Endothelial cell of umbilical vein (primary cell): Measurements from ENCODE around the gene CYBRD1. TPM values are rescaled to one million over a fixed set of nuclear protein-coding genes. Genes with fewer than 3 reads are reported as not detected.

ENCODE experiments used
- BruUV-seq: library from RNA; stranded (reverse); fragments of 400-500 nt; replicated peaks from 2 replicates; lab custom pipeline; 2021; lab: Mats Ljungman, UMichigan
- CTCF ChIA-PET: fragments of 300-600, 350-600 bp; sonication (Branson Sonifier 250); formaldehyde crosslinking; loops from one replicate; lab custom pipeline; 2021; ENCODE audit warnings: antibody characterized with exemption, inconsistent platforms; lab: Charles Lee
- POLR2A ChIA-PET: fragments of 300-600, 350-600 bp; sonication (Branson Sonifier 250); formaldehyde crosslinking; loops from one replicate; lab custom pipeline; 2021; ENCODE audit warnings: antibody characterized with exemption, inconsistent platforms; lab: Charles Lee
- DNase-seq: peaks from one replicate; pipeline ENCODE4 v3.0.0-alpha.2; 2011; ENCODE audit warnings: low read depth, low spot score
- FAIRE-seq: peaks from 2 replicates; lab custom pipeline; 2011; peaks lifted over from hg19 to GRCh38; lab: Jason Lieb, UNC
- H2AFZ ChIP-seq: 2 replicates; pipeline ENCODE4 v1.6.0; 2012; ENCODE audit warnings: low read depth, low read length, control low read depth, inconsistent platforms
- H3K27ac ChIP-seq: 2 replicates; pipeline ENCODE4 v1.5.1; 2011; ENCODE audit warnings: low read depth, mild to moderate bottlenecking, control low read depth, low read length, moderate library complexity; ENCODE audit not compliant: insufficient read depth
- H3K27me3 ChIP-seq, 2 experiments: 2 replicates each; pipeline versions ENCODE4 v1.6.0 to v1.6.1; 2011; ENCODE audit warnings: low read length in 2 of 2, mixed read lengths in 1 of 2; ENCODE audit not compliant: control insufficient read depth in 2 of 2, insufficient read depth in 2 of 2
- H3K36me3 ChIP-seq, 2 experiments: 2 replicates in 1 of 2; 3 replicates in 1 of 2; pipeline ENCODE4 v1.5.1; 2011; ENCODE audit warnings: low read length in 2 of 2, mild to moderate bottlenecking in 1 of 2, moderate library complexity in 1 of 2; ENCODE audit not compliant: control insufficient read depth in 2 of 2, insufficient read depth in 2 of 2; ENCODE audit errors: extremely low read depth in 1 of 2
- H3K4me1 ChIP-seq: 3 replicates; pipeline ENCODE4 v1.5.1; 2011; ENCODE audit warnings: mild to moderate bottlenecking, low read length; ENCODE audit not compliant: control insufficient read depth, insufficient read depth; ENCODE audit errors: extremely low read depth
- H3K4me2 ChIP-seq: 2 replicates; pipeline ENCODE4 v1.6.1; 2011; ENCODE audit warnings: low read length, control low read depth, mixed read lengths; ENCODE audit not compliant: insufficient read depth
- H3K4me3 ChIP-seq, 3 experiments: fragments of 200-600 bp in 1 of 3; sonication (generic), shearing (Covaris generic) in 1 of 3; replicated peaks in 1 of 3; 2 replicates each; pipeline ENCODE4 v1.5.1; 2011 to 2016; ENCODE audit warnings: control low read depth in 3 of 3, low read length in 3 of 3, mild to moderate bottlenecking in 2 of 3, inconsistent platforms in 1 of 3, low read depth in 1 of 3, moderate library complexity in 1 of 3; ENCODE audit not compliant: insufficient read depth in 1 of 3
- H3K79me2 ChIP-seq: 2 replicates; pipeline ENCODE4 v1.6.0; 2012; ENCODE audit warnings: low read length, inconsistent platforms; ENCODE audit not compliant: control insufficient read depth, insufficient read depth
- H3K9ac ChIP-seq: replicated peaks from 2 replicates; pipeline ENCODE3; 2011; ENCODE audit warnings: low read length, control low read depth; ENCODE audit not compliant: insufficient read depth; ENCODE audit errors: extremely low read depth
- H3K9me1 ChIP-seq: replicated peaks from 3 replicates; pipeline ENCODE4 v1.6.0; 2011; ENCODE audit warnings: mild to moderate bottlenecking, low read length; ENCODE audit not compliant: control insufficient read depth, insufficient read depth; ENCODE audit errors: extremely low read depth
- H3K9me3 ChIP-seq: replicated peaks from 2 replicates; pipeline ENCODE4 v1.5.1; 2012; ENCODE audit warnings: low read length, inconsistent platforms; ENCODE audit not compliant: control insufficient read depth, insufficient read depth
- H4K20me1 ChIP-seq: replicated peaks from 2 replicates; pipeline ENCODE3; 2011; ENCODE audit warnings: mild to moderate bottlenecking, low read length; ENCODE audit not compliant: control insufficient read depth, insufficient read depth; ENCODE audit errors: extremely low read depth
- EZH2 ChIP-seq: IDR thresholded peaks from 2 replicates; pipeline ENCODE4 v1.6.1; 2012; ENCODE audit warnings: borderline replicate concordance, low read depth, mild to moderate bottlenecking, moderate library complexity, low read length, inconsistent platforms; ENCODE audit not compliant: severe bottlenecking
- FOS ChIP-seq: IDR thresholded peaks from 2 replicates; pipeline ENCODE4 v1.6.1; 2011; ENCODE audit warnings: mild to moderate bottlenecking, low read length, moderate library complexity, borderline replicate concordance; ENCODE audit not compliant: insufficient read depth
- GATA2 ChIP-seq: IDR thresholded peaks from 2 replicates; pipeline ENCODE4 v1.7.0; 2011; ENCODE audit warnings: low read depth, mild to moderate bottlenecking, moderate library complexity, mixed read lengths, low read length; ENCODE audit not compliant: insufficient read length, insufficient read depth
- JUN ChIP-seq: IDR thresholded peaks from 2 replicates; pipeline ENCODE4 v1.6.1; 2011; ENCODE audit warnings: borderline replicate concordance, low read depth; ENCODE audit not compliant: insufficient read length, insufficient read depth
- MYC ChIP-seq: IDR thresholded peaks from one replicate; pipeline ENCODE4 v1.6.1; 2011; ENCODE audit warnings: mild to moderate bottlenecking, low read depth, low read length
- POLR2A ChIP-seq: IDR thresholded peaks from 2 replicates; pipeline ENCODE4 v1.6.1; 2012; ENCODE audit warnings: low read depth, mild to moderate bottlenecking, control low read depth, low read length
- POLR2AphosphoS5 ChIP-seq: IDR thresholded peaks from 2 replicates; pipeline ENCODE4 v1.6.1; 2012; ENCODE audit warnings: low read depth, mild to moderate bottlenecking, control low read depth, low read length, moderate library complexity; ENCODE audit not compliant: insufficient read depth
- dilution Hi-C: fragments of 300-500 bp; cut with MboI; formaldehyde crosslinking; loops from one replicate; pipeline ENCODE4 v1.15.0; 2019; ENCODE audit warnings: low sequenced_read_pairs; ENCODE audit not compliant: extremely low pct_ligation_motif_present
- intact Hi-C: fragments of 100-400 bp; cut with micrococcal nuclease; formaldehyde crosslinking; loops from one replicate; pipeline ENCODE4 v1.10.0; 2022
- polyA plus RNA-seq, 4 experiments: library from polyadenylated mRNA; depleted of rRNA in 3 of 4; stranded (reverse) in 3 of 4; unstranded in 1 of 4; fragments of >200 nt; gene quantifications; 2 replicates each; pipeline versions ENCODE4 v1.2.1 to v1.2.3, GENCODE V29; 2011 to 2012; ENCODE audit warnings: missing spikeins in 1 of 4
- total RNA-seq: library from RNA; stranded (reverse); gene quantifications from 2 replicates; pipeline ENCODE4 v1.2.3, GENCODE V29; 2021
- TF ChIP-seq, protein P1 (sequence below): IDR thresholded peaks from 2 replicates; pipeline ENCODE4 v1.6.1; 2011; ENCODE audit not compliant: insufficient read depth, insufficient read length
- TF ChIP-seq, protein P2 (sequence below), 2 donors: IDR thresholded peaks; 1 replicate in 1 of 2; 2 replicates in 1 of 2; pipeline ENCODE4 v1.5.1; 2011; ENCODE audit warnings: low read length in 2 of 2, mild to moderate bottlenecking in 2 of 2, moderate library complexity in 2 of 2, control low read depth in 1 of 2, inconsistent platforms in 1 of 2, low read depth in 1 of 2; ENCODE audit not compliant: insufficient read depth in 1 of 2; ENCODE audit errors: extremely low read depth in 1 of 2

CYBRD1 gene
- total and polyA plus RNA-seq, 2 donors (not counting 3 experiments of a cell fraction or from before 2014, with no cell fraction given), result 23.1 to 24.8 TPM

DNA sequence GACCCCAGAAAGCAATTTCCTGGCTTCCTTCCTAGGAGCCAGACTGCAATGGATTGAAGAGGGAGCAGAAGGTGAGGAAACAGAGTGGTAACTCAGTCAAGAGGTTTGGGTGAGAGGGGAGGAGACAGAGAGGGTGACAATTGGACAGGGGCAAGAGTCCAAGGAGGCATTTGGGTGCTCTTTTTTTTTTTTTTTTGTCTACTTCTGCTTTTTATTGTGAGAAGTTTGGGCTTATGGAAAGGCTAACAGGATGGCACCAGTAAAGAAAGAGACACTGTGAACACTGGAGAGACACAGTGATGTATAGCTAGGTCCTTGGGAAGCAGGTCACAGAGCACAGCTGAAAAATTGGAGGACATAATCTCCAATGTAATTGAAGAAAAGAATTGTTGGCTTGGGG lies 25.0 kb downstream of the CYBRD1 start:
- Histone ChIP-seq H4K20me1 (no peaks in the 10 kb centered on the region), H3K4me3 (no peak overlapping the region), H3K27me3 (no peaks in the 10 kb centered on the region), H3K79me2 (no peaks in the 10 kb centered on the region), H3K4me1 (peaks cover 5% of the 10 kb centered on the region), H3K9ac (no peak overlapping the region), H3K27ac (no peak overlapping the region), H3K9me3 (no peaks in the 10 kb centered on the region), H3K36me3 (no peaks in the 10 kb centered on the region), H3K4me2 (no peak overlapping the region), H3K9me1 (no peaks in the 10 kb centered on the region), H2AFZ (no peak overlapping the region)
- dilution Hi-C loops, result no loop called here
- intact Hi-C loops, result no loop called here
- POLR2A ChIA-PET, result no interaction called here
- no TSS peak for BruUV-seq
- TF ChIP-seq, protein P1, sequence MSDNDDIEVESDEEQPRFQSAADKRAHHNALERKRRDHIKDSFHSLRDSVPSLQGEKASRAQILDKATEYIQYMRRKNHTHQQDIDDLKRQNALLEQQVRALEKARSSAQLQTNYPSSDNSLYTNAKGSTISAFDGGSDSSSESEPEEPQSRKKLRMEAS, result no peak
- TF ChIP-seq FOS (no peak), GATA2 (no peak), JUN (no peak)
- TF ChIP-seq, protein P2, sequence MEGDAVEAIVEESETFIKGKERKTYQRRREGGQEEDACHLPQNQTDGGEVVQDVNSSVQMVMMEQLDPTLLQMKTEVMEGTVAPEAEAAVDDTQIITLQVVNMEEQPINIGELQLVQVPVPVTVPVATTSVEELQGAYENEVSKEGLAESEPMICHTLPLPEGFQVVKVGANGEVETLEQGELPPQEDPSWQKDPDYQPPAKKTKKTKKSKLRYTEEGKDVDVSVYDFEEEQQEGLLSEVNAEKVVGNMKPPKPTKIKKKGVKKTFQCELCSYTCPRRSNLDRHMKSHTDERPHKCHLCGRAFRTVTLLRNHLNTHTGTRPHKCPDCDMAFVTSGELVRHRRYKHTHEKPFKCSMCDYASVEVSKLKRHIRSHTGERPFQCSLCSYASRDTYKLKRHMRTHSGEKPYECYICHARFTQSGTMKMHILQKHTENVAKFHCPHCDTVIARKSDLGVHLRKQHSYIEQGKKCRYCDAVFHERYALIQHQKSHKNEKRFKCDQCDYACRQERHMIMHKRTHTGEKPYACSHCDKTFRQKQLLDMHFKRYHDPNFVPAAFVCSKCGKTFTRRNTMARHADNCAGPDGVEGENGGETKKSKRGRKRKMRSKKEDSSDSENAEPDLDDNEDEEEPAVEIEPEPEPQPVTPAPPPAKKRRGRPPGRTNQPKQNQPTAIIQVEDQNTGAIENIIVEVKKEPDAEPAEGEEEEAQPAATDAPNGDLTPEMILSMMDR (IDR thresholded peaks at IDR 0.05; ENCODE audit: extremely low read depth in 1 of 2, insufficient read depth in 1 of 2, low read depth in 1 of 2, low read length in 2 of 2), result no peak
- DNase-seq (no peak), FAIRE-seq (no peak)
- CTCF ChIA-PET, result no interaction called here

DNA sequence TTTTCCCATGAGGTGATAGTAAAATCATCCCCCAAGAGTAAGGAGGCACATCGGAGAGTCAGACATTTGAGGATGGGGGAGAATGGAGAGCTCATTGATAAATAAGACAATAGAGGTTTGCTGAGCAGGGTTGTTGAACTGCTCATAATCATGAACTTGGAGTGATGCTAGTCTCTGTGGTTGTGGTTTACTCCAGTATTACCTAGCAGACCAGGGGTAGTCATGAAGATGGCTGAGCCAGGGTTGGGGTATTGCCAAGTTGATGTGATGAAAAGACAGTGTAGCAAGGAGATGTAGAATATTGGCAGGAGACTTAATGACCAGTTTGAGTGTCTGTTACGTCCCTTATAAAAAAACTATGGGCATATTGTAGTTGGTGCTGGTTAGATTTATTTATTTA lies 25.4 kb downstream of the CYBRD1 start:
- TF ChIP-seq POLR2A, result no peak
- TF ChIP-seq, protein P1, result no peak
- TF ChIP-seq GATA2, result no peak
- no peak for TF ChIP-seq MYC
- TF ChIP-seq FOS, result no peak
- TF ChIP-seq, protein P2 (IDR thresholded peaks at IDR 0.05; ENCODE audit: extremely low read depth in 1 of 2, insufficient read depth in 1 of 2, low read depth in 1 of 2, low read length in 2 of 2), result no peak
- no peak for TF ChIP-seq EZH2
- no peak for TF ChIP-seq POLR2AphosphoS5
- TF ChIP-seq JUN, result no peak

More for the DNA sequence above, 25.4 kb downstream of the CYBRD1 start:
- BruUV-seq, result no TSS peak
- H3K9me1 ChIP-seq, result no peaks in the 10 kb centered on the region
- no peak overlapping the region for H3K4me3 ChIP-seq
- no peaks in the 10 kb centered on the region for H3K79me2 ChIP-seq
- dilution Hi-C loops, result no loop called here
- H3K9me3 ChIP-seq, result no peaks in the 10 kb centered on the region
- no peak overlapping the region for H3K9ac ChIP-seq
- H4K20me1 ChIP-seq, result no peaks in the 10 kb centered on the region
- ChIA-PET CTCF (interaction anchor here (0.6 kb wide), 1 partner anchor 505 kb away, joined by 4 read pairs; no protein-coding TSS in a partner anchor), POLR2A (no interaction called here)
- peaks cover 5% of the 10 kb centered on the region for H3K4me1 ChIP-seq
- H3K27me3 ChIP-seq, result no peaks in the 10 kb centered on the region
- intact Hi-C loops, result no loop called here
- H3K36me3 ChIP-seq, result no peaks in the 10 kb centered on the region
- no peak overlapping the region for H3K27ac ChIP-seq
- no peak overlapping the region for H2AFZ ChIP-seq
- no peak for FAIRE-seq
- H3K4me2 ChIP-seq, result no peak overlapping the region
- no peak for DNase-seq
